ENCODE results near the gene COL4A3.
A peak's percentile ranks its signal among the peaks of the same experiment; 100 is the strongest.
"Not testable (repeated sequence)": the region's sequence is repeated elsewhere in the genome, so short reads cannot be mapped to it uniquely, and the experiment has no call there.

The COL4A3 gene

DNA sequence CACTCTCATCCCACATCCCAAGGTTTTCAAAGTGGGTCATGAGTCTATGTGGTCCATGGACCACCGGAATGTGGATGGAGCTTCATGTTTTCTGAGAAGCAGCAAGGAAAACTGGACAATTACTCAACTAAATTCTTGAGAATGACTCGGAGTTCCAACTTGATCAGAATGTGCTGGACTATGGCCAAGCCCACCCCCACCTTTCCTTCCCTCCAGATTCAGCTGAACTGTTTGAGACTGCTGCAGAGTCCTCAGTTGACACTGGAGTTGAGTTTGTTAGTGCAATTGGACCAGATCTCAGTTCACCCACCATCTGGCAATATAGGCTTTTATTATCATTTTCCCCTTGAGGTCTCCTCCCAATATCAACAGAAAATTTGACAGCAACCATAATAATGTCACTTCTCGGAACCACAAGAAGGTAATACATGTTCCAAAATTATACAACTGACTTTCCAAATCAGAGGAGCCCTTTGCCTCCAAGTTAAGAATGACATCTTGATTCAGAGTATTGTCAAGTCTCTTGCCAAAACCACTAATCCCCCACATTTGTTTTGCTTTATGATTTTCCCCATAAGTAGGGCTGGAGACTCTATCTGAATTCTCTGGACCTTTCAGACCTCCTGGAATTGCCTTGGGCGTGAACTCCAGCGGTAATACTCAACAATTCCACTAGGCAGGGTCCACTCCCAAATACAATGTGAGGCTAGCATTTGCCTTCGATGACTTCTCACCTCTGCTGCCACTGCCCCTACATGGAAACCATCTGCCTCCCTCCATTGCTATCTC lies 9.2 kb upstream of the COL4A3 start:
- no peak for DNase-seq

- DNase-seq, result no peak
These were observed 4.3 kb upstream of the COL4A3 start for GRCh38 chr2:227160164-227160563.

DNA sequence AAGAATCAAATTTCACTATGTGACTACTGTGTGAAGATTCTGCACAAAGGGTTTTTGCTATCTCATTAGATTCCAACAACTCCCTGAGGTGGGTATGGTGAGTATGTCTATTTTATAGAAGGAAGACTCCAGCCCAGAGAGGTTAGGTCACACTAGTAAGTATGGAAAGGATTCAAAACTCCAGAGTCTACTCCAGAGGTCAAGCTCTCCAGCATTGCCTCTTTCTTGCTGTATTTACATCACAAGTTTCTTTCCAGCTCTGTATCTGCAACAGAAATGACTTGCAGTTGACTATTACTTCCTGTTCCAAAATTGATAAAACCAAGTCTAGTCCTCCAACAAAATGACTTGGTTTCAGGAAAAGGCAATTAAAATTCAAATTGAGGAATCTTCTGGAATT lies 2.5 kb upstream of the COL4A3 start:
- no peak for DNase-seq

DNA sequence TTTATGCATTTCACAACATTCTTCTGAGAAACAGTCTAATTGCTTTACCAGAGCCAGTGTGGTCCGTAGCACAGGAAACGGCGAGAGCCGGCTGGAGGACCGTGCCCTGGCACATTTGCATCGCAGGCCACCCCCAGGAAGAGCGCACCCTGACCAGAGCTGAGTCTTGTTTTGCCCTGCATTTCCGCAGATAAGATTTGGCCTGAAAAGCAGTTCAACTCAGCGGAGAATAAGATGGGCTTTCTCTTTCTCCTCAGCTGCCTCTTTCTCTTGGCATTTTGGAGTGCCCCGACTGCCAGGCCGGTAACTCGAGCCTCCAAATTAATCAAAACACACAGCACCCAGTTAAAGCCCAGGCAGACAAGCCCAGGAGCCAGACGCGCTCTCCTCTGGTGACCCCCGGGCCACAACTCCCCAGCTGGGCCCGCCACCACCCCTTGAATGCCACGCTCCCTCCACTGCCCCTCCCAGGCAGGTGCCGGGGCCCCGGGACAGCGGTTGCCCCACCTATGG lies 883 bp upstream of the COL4A3 start:
- no peak for DNase-seq

GRCh38 chr2:227164763-227165291 lies 403 bp downstream of the COL4A3 start:
- peak in 1 of 51 donors; percentile 5 for DNase-seq

DNA sequence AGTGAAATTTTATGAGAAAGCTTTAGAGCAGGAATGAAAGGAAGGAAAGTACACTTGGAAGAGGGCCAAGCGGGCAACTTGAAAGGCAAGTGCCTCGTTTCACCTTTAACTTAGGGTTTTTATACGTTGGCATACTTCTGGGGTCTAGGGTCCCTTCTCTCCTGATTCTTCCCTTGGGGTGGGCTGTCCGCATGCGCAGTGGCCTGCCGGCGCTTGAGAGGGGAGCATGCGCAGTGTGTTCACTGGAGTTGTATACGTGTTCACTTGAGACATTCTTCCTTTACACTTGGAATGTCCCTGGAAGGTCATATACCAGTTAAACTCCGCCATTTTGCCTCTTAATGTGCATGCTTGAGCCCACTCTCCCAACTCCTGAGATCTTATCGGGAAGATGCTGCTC lies 7.4 kb downstream of the COL4A3 start:
- not testable (repeated sequence) for DNase-seq

GRCh38 chr2:227177592-227178336 lies 13.3 kb downstream of the COL4A3 start:
- no peak for DNase-seq

DNA sequence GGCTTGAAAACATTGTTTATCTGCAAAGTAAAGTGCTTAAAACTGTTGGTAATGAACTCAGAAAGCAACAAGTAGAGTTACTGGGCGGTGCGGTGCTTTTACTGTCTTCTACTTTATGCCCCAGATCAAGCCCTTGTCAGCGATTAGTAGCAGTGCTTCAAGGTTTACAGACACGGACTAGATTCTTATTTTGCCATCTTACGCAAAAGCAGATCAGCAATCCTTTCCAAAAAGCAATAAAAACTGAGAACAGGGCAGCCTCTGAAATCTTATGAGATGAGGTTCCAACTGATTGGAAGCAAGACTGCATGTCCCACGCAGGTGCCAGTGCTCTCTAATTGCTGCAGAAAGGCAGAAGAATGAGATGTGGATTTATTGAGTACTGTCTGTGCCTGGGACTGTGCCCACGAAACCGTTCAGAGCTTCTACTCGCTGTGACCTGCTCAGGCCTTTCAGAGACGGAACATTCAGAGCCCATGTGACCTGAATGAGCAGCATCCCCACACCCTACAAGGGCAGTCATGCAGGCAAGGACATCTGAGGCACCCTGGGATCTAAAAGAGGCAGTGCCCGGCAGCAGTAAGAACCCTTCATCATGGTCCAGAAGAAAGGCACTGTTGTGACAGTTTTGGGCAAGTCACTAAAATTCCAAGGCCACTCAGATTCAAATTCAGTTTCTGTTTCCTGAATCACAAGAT lies 15.7 kb downstream of the COL4A3 start:
- DNase-seq, result peak in 10 of 51 donors; percentile 2 to 57 (median 22)

- DNase-seq, result no peak
These were observed 16.3 kb downstream of the COL4A3 start for GRCh38 chr2:227180770-227181169.

DNA sequence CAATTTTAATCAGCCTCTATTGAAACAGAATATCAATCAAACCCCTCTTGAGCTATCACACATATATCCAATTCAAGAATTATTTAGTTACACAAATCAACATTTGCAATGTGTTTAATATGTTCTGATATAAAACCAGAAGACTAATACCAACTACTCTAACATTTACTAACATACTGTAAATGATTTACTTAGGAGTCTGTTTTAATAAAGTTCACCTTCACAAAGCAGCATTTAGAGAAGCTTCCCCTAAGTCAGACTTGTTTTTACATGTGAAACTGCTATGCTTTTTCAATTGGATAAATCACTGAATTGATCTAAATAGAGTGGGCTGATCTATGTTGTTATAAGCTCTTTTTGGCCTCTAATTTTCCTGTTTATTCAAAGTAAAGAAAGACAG lies 18.3 kb downstream of the COL4A3 start:
- DNase-seq, result no peak

DNA sequence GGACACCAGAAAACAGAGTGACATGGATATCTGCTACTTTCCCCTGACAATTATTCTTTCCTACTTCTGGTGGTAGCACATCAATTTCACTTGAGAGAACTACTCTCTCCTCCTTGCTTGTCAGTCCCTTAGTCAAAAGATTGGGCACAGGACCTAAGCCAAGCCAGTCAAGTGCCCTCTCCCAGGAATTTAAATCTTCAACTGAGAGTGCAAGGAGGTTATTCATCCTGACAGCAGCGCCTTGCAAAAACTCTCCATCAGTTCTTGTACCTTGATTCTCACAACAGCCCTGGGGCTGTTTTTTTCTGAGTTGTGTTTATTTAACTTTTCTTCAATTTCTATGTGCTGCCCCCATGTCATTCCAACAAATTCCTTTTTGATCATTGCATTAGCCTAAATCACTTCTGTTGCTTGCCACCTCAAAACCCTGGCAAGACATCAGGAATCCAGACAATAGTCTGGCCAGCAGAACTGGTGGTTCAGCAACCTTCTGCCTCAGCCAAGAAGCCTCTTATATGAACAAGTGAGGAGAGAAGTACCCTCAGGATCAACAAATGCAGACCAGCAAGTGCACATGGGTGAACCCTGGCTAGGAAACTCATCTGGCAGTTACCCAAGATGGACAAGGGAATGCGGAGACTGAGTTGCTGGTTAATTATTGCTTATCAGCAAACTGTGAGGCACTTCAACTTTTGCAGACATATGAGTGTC lies 19.4 kb downstream of the COL4A3 start:
- no peak for DNase-seq

DNA sequence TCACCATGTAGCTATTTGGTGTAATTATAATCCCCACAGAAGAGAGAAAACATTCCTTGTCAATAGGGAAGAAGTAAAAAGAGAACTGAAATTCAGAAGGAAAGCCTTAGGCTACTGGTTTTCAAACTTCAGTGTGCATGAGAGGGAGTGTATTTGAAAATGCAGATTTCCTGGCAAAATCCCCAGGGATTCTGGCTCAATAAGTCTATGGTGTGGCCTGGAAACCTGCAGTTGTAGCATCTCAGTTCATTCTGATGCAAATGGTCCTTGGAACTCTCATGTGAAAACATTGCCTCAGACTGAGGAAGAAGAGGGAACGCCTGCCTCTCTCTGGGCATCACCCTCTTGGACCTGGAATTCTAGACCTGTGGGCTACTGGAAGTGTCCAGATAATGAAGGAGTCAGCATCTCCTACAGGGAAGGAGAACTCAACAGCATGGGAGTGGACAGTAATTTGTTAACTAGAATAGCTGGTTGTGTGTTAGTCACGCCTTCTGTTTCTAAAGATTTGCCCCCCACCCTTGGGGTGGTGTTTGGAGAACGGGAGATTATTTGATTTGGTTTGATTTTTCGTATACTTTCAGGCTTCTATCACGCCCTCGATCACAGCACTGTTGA lies 21.3 kb downstream of the COL4A3 start:
- DNase-seq, result no peak

GRCh38 chr2:227186751-227187150 lies 22.3 kb downstream of the COL4A3 start:
- DNase-seq, result no peak

GRCh38 chr2:227188292-227188691 lies 23.9 kb downstream of the COL4A3 start:
- DNase-seq, result no peak

GRCh38 chr2:227191367-227191766 lies 26.9 kb downstream of the COL4A3 start:
- DNase-seq, result no peak

- DNase-seq, result no peak
These were observed 28.1 kb downstream of the COL4A3 start for GRCh38 chr2:227192491-227192890.

GRCh38 chr2:227194219-227194618 lies 29.8 kb downstream of the COL4A3 start:
- DNase-seq, result no peak

GRCh38 chr2:227198866-227199265 lies 34.4 kb downstream of the COL4A3 start:
- DNase-seq, result no peak

- DNase-seq, result no peak
These were observed 37.3 kb downstream of the COL4A3 start for GRCh38 chr2:227201771-227202170.

DNA sequence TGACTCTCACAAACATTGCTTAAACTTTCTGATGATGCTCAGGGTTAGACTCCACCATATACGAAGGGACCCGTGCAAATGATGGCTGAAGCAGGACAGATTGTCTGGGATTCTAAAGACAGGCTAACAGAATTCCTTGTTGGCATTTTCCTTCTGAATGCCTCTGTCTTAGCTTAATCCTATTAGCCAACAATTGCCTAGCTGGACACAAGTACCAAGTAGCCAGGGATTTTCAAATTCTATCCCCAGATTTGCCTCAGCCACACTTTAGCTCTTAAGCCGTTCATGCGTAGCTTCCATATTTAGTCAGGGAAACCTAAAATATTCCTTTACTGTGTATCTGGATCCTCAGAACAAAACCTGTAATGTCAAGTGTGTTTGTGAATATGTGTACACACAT lies 40.0 kb downstream of the COL4A3 start:
- DNase-seq, result no peak

- no peak for DNase-seq
These were observed 41.3 kb downstream of the COL4A3 start for GRCh38 chr2:227205701-227206100.
